ENCODE measurements around the gene MACROD1. TPM values are rescaled to one million over a fixed set of nuclear protein-coding genes. Genes with fewer than 3 reads are reported as not detected.
A peak's percentile ranks its signal among the peaks of the same experiment; 100 is the strongest.

The MACROD1 gene
- total RNA-seq, 1 experiment from 2014 or later = 30.9 TPM

- Histone ChIP-seq H3K4me3 (ENCODE audit: insufficient read depth, low read depth, low read length) (no peak overlapping the region), H3K36me3 (replicated peaks; ENCODE audit: control insufficient read depth, insufficient read depth, low read length) (no peaks in the 10 kb centered on the region), H3K27me3 (ENCODE audit: control insufficient read depth, insufficient read depth, low read length) (peaks cover 9% of the 10 kb centered on the region)
- DNase-seq = no peak
Measured at GRCh38 chr11:64043545-64043944, 122.4 kb downstream of the MACROD1 start.

GRCh38 chr11:64042301-64042700, 123.6 kb downstream of the MACROD1 start:
- H3K4me3 ChIP-seq (ENCODE audit: insufficient read depth, low read depth, low read length) = no peak overlapping the region
- H3K36me3 ChIP-seq (replicated peaks; ENCODE audit: control insufficient read depth, insufficient read depth, low read length) = no peaks in the 10 kb centered on the region
- DNase-seq = peak; percentile 66
- peaks cover 21% of the 10 kb centered on the region for H3K27me3 ChIP-seq (ENCODE audit: control insufficient read depth, insufficient read depth, low read length)

GRCh38 chr11:64041846-64042245, 124.1 kb downstream of the MACROD1 start:
- H3K27me3 ChIP-seq (ENCODE audit: control insufficient read depth, insufficient read depth, low read length) = peaks cover 26% of the 10 kb centered on the region
- no peak overlapping the region for H3K4me3 ChIP-seq (ENCODE audit: insufficient read depth, low read depth, low read length)
- DNase-seq = no peak
- H3K36me3 ChIP-seq (replicated peaks; ENCODE audit: control insufficient read depth, insufficient read depth, low read length) = no peaks in the 10 kb centered on the region

- Histone ChIP-seq H3K36me3 (replicated peaks; ENCODE audit: control insufficient read depth, insufficient read depth, low read length) (no peaks in the 10 kb centered on the region), H3K4me3 (ENCODE audit: insufficient read depth, low read depth, low read length) (no peak overlapping the region), H3K27me3 (ENCODE audit: control insufficient read depth, insufficient read depth, low read length) (peaks cover 36% of the 10 kb centered on the region)
- peak; percentile 95 for DNase-seq
Measured at GRCh38 chr11:64040684-64041322, 125.1 kb downstream of the MACROD1 start.

GRCh38 chr11:64039012-64039665, 126.8 kb downstream of the MACROD1 start:
- Histone ChIP-seq H3K36me3 (replicated peaks; ENCODE audit: control insufficient read depth, insufficient read depth, low read length) (no peaks in the 10 kb centered on the region), H3K27me3 (ENCODE audit: control insufficient read depth, insufficient read depth, low read length) (peaks cover 46% of the 10 kb centered on the region), H3K4me3 (ENCODE audit: insufficient read depth, low read depth, low read length) (no peak overlapping the region)
- DNase-seq = peak; percentile 62

GRCh38 chr11:64038500-64038899, 127.4 kb downstream of the MACROD1 start:
- H3K4me3 ChIP-seq (ENCODE audit: insufficient read depth, low read depth, low read length) = no peak overlapping the region
- H3K36me3 ChIP-seq (replicated peaks; ENCODE audit: control insufficient read depth, insufficient read depth, low read length) = no peaks in the 10 kb centered on the region
- H3K27me3 ChIP-seq (ENCODE audit: control insufficient read depth, insufficient read depth, low read length) = peaks cover 50% of the 10 kb centered on the region
- no peak for DNase-seq

- Histone ChIP-seq H3K36me3 (replicated peaks; ENCODE audit: control insufficient read depth, insufficient read depth, low read length) (no peaks in the 10 kb centered on the region), H3K27me3 (ENCODE audit: control insufficient read depth, insufficient read depth, low read length) (peaks cover 56% of the 10 kb centered on the region), H3K4me3 (ENCODE audit: insufficient read depth, low read depth, low read length) (peak overlapping the region; percentile 46)
- peak; percentile 89 for DNase-seq
Measured at GRCh38 chr11:64037027-64037634, 128.8 kb downstream of the MACROD1 start.

- peak overlapping the region; percentile 46 for H3K4me3 ChIP-seq (ENCODE audit: insufficient read depth, low read depth, low read length)
- peaks cover 57% of the 10 kb centered on the region for H3K27me3 ChIP-seq (ENCODE audit: control insufficient read depth, insufficient read depth, low read length)
- DNase-seq = peak; percentile 89
Measured at GRCh38 chr11:64036087-64037026, 129.6 kb downstream of the MACROD1 start.

GRCh38 chr11:64035576-64035975, 130.3 kb downstream of the MACROD1 start, which contains the start of gene FLRT1:
FLRT1 (plus strand) TSS chr11:64035931; CDS start chr11:64116268, 80,337 bp downstream.
- Histone ChIP-seq H3K4me3 (ENCODE audit: insufficient read depth, low read depth, low read length) (peak within 1 kb of the TSS; percentile 46), H3K36me3 (replicated peaks; ENCODE audit: control insufficient read depth, insufficient read depth, low read length) (no peaks in the 10 kb centered on the region), H3K27me3 (ENCODE audit: control insufficient read depth, insufficient read depth, low read length) (peaks cover 60% of the 10 kb centered on the region)
- DNase-seq = peak; percentile 85

More at GRCh38 chr11:64036087-64037026, 129.6 kb downstream of the MACROD1 start:
- H3K36me3 ChIP-seq (replicated peaks; ENCODE audit: control insufficient read depth, insufficient read depth, low read length) = no peaks in the 10 kb centered on the region

GRCh38 chr11:64035081-64035524, 130.8 kb downstream of the MACROD1 start:
- H3K36me3 ChIP-seq (replicated peaks; ENCODE audit: control insufficient read depth, insufficient read depth, low read length) = no peaks in the 10 kb centered on the region
- no peak for DNase-seq
- peak overlapping the region; percentile 27; the same call in 1 of the 2 replicates for H3K4me3 ChIP-seq (ENCODE audit: insufficient read depth, low read depth, low read length)
- peaks cover 62% of the 10 kb centered on the region for H3K27me3 ChIP-seq (ENCODE audit: control insufficient read depth, insufficient read depth, low read length)

- no peaks in the 10 kb centered on the region for H3K36me3 ChIP-seq (replicated peaks; ENCODE audit: control insufficient read depth, insufficient read depth, low read length)
- peaks cover 62% of the 10 kb centered on the region for H3K27me3 ChIP-seq (ENCODE audit: control insufficient read depth, insufficient read depth, low read length)
- H3K4me3 ChIP-seq (ENCODE audit: insufficient read depth, low read depth, low read length) = no peak overlapping the region
- peak; percentile 88 for DNase-seq
Measured at GRCh38 chr11:64034411-64034811, 131.5 kb downstream of the MACROD1 start.

- DNase-seq = no peak
- no peaks in the 10 kb centered on the region for H3K36me3 ChIP-seq (replicated peaks; ENCODE audit: control insufficient read depth, insufficient read depth, low read length)
- no peak overlapping the region for H3K4me3 ChIP-seq (ENCODE audit: insufficient read depth, low read depth, low read length)
- H3K27me3 ChIP-seq (ENCODE audit: control insufficient read depth, insufficient read depth, low read length) = peaks cover 45% of the 10 kb centered on the region
Measured at GRCh38 chr11:64032050-64032449, 133.9 kb downstream of the MACROD1 start.

GRCh38 chr11:64031001-64031400, 134.9 kb downstream of the MACROD1 start:
- Histone ChIP-seq H3K36me3 (replicated peaks; ENCODE audit: control insufficient read depth, insufficient read depth, low read length) (no peaks in the 10 kb centered on the region), H3K4me3 (ENCODE audit: insufficient read depth, low read depth, low read length) (no peak overlapping the region), H3K27me3 (ENCODE audit: control insufficient read depth, insufficient read depth, low read length) (peaks cover 34% of the 10 kb centered on the region)
- no peak for DNase-seq

GRCh38 chr11:64029773-64030172, 136.1 kb downstream of the MACROD1 start:
- DNase-seq = no peak
- no peak overlapping the region for H3K4me3 ChIP-seq (ENCODE audit: insufficient read depth, low read depth, low read length)
- no peaks in the 10 kb centered on the region for H3K36me3 ChIP-seq (replicated peaks; ENCODE audit: control insufficient read depth, insufficient read depth, low read length)
- peaks cover 26% of the 10 kb centered on the region for H3K27me3 ChIP-seq (ENCODE audit: control insufficient read depth, insufficient read depth, low read length)
